GM21526 (cell line): Measurements from ENCODE around the gene INTS1.

Source experiments
- ATAC-seq: cut with Tn5 transposase; IDR thresholded peaks from one replicate; pipeline ENCODE4 v1.9.1; 2021; ENCODE audit warnings: moderate library complexity; ENCODE audit not compliant: unreplicated experiment, low FRiP score

The INTS1 gene

GRCh38 chr7:1422512-1423263 lies 81.5 kb downstream of the INTS1 start:
- no peak for ATAC-seq

- no peak for ATAC-seq
Observed at GRCh38 chr7:1421946-1422345, 82.2 kb downstream of the INTS1 start.

DNA sequence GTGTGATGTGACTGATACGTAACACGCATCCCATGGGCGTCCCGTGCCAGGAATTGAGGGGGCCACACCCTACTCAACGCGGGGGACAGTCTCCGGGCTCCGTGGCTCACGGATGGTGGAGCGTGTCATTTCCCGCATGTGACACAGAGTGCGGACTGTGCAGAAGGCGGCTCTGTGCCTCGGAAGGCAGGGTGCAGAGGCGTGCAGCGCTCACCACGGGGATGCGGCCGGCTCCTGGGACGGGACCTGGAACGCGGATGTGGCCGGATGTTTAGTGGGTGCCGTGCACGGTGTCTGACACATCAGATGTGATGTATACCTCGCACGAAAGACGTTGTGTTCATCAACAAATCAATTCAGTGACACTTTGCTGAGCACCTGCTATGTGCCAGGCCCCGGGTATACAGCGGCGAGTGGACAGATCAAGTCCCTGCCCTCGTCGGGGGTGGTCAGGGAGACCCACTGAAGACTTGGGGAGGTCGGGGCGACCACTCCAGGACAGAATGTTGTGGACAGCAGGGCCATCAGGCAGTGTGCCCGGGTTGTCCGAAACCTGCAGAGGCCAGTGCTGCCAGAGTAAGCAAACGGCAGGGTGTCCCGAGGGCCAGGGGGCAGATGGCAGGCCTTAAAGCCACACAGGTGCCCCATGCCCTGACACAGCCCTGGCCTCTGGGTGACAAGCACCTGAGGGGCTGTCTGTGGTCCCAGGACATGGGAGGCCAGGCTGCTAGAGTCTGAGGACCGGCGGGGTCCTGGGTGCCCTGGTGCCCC lies 83.0 kb downstream of the INTS1 start:
- ATAC-seq: no peak
